HCT116 (cell line): ENCODE results near the gene CERS6. TPM values are rescaled to one million over a fixed set of nuclear protein-coding genes. Genes with fewer than 3 reads are reported as not detected.

Source experiments
- ATAC-seq: fragments of 200-7000 bp; cut with Tn5 transposase; 2 replicates; pipeline ENCODE4 v1.9.1; 2020; ENCODE audit warnings: mild to moderate bottlenecking, moderate library complexity
- BruUV-seq: library from RNA; stranded (reverse); fragments of 400-500 nt; replicated peaks from 2 replicates; lab custom pipeline; 2021; lab: Mats Ljungman, UMichigan
- CTCF ChIA-PET: fragments of 300-600 bp; sonication (Branson Sonifier 250); formaldehyde crosslinking; loops from one replicate; lab custom pipeline; 2021; ENCODE audit warnings: antibody characterized with exemption; lab: Charles Lee
- POLR2A ChIA-PET: fragments of 300-600, 350-600 bp; sonication (Branson Sonifier 250); formaldehyde crosslinking; loops from one replicate; lab custom pipeline; 2021; ENCODE audit warnings: antibody characterized with exemption; lab: Charles Lee
- RAD21 ChIA-PET, 2 experiments: fragments of 300-600 bp; sonication (Branson Sonifier 250); formaldehyde crosslinking; loops; one replicate each; lab custom pipeline; 2023; ENCODE audit warnings: low total read pairs in 2 of 2; ENCODE audit not compliant: uncharacterized antibody in 2 of 2, unreplicated experiment in 2 of 2, low non-redundant PET in 1 of 2; lab: Charles Lee
- DNase-seq: peaks from one replicate; pipeline ENCODE4 v3.0.0-alpha.2; 2010; ENCODE audit warnings: low read depth, low spot score
- H2AFZ ChIP-seq: fragments of 200-600 bp; shearing (Covaris generic), sonication (generic); 2 replicates; pipeline ENCODE4 v1.6.1; 2017; ENCODE audit warnings: low read depth, mixed run types, mixed read lengths, antibody characterized with exemption, low read length; ENCODE audit not compliant: poor library complexity, severe bottlenecking
- H3K27ac ChIP-seq: 2 replicates; pipeline ENCODE4 v1.5.1; 2012; ENCODE audit warnings: low read depth, low read length
- H3K27me3 ChIP-seq: fragments of 200-600 bp; sonication (generic); 2 replicates; pipeline ENCODE4 v1.6.1; 2016; ENCODE audit warnings: mixed run types, low read length, mixed read lengths; ENCODE audit not compliant: insufficient read depth
- H3K36me3 ChIP-seq, 2 experiments: fragments of 200-500 bp in 1 of 2; fragments of 200-600 bp in 1 of 2; sonication (Bioruptor generic) in 1 of 2; sonication (generic) in 1 of 2; 2 replicates each; pipeline versions ENCODE4 v1.5.1 to v1.6.1; 2014 to 2016; ENCODE audit warnings: low read length in 2 of 2, inconsistent platforms in 1 of 2, mixed read lengths in 1 of 2, mixed run types in 1 of 2; ENCODE audit not compliant: insufficient read depth in 2 of 2, control insufficient read depth in 1 of 2
- H3K4me1 ChIP-seq, 2 experiments: fragments of 200-600 bp in 1 of 2; sonication (generic) in 1 of 2; 2 replicates each; pipeline versions ENCODE4 v1.5.1 to v1.6.1; 2012 to 2017; ENCODE audit warnings: low read length in 2 of 2, inconsistent platforms in 1 of 2, mild to moderate bottlenecking in 1 of 2, mixed read lengths in 1 of 2, mixed run types in 1 of 2, moderate library complexity in 1 of 2; ENCODE audit not compliant: insufficient read depth in 2 of 2, control insufficient read depth in 1 of 2
- H3K4me2 ChIP-seq: fragments of 200-600 bp; sonication (generic); 2 replicates; pipeline ENCODE4 v1.6.1; 2017; ENCODE audit warnings: mixed run types, low read length, mixed read lengths
- H3K4me3 ChIP-seq, 2 experiments: fragments of 200-600 bp in 1 of 2; sonication (generic) in 1 of 2; replicated peaks in 1 of 2; 2 replicates each; pipeline ENCODE4 v1.5.1; 2011 to 2016; ENCODE audit warnings: low read length in 2 of 2, control low read depth in 1 of 2, low read depth in 1 of 2, mild to moderate bottlenecking in 1 of 2, mixed read lengths in 1 of 2, mixed run types in 1 of 2
- H3K79me2 ChIP-seq: fragments of 200-600 bp; sonication (generic); 2 replicates; pipeline ENCODE4 v1.6.1; 2017; ENCODE audit warnings: mild to moderate bottlenecking, mixed run types, low read length, moderate library complexity, mixed read lengths; ENCODE audit not compliant: insufficient read depth
- H3K9ac ChIP-seq: fragments of 200-600 bp; sonication (generic); 2 replicates; pipeline ENCODE4 v1.6.1; 2016; ENCODE audit warnings: low read length, mixed read lengths
- H3K9me2 ChIP-seq: fragments of 200-600 bp; sonication (generic), shearing (Covaris generic); 2 replicates; pipeline ENCODE4 v1.6.1; 2017; ENCODE audit warnings: mixed run types, mild to moderate bottlenecking, moderate library complexity; ENCODE audit not compliant: insufficient read depth
- H3K9me3 ChIP-seq, 2 experiments: fragments of 200-500 bp in 1 of 2; fragments of 200-600 bp in 1 of 2; sonication (Bioruptor generic) in 1 of 2; sonication (generic) in 1 of 2; 2 replicates each; pipeline ENCODE4 v1.6.1; 2014 to 2017; ENCODE audit warnings: low read length in 2 of 2, mixed read lengths in 2 of 2, inconsistent platforms in 1 of 2, low read depth in 1 of 2, mild to moderate bottlenecking in 1 of 2, mixed run types in 1 of 2, moderate library complexity in 1 of 2; ENCODE audit not compliant: control insufficient read depth in 1 of 2, insufficient read depth in 1 of 2
- H4K20me1 ChIP-seq: fragments of 200-600 bp; sonication (generic), shearing (Covaris generic); 2 replicates; pipeline ENCODE4 v1.6.1; 2017; ENCODE audit warnings: mixed run types, mild to moderate bottlenecking, moderate library complexity; ENCODE audit not compliant: insufficient read depth
- CBX3 ChIP-seq: IDR thresholded peaks from 2 replicates; pipeline ENCODE4 v1.6.1; 2012; ENCODE audit warnings: low read depth
- CEBPB ChIP-seq: IDR thresholded peaks from 2 replicates; pipeline ENCODE4 v1.6.1; 2012; ENCODE audit warnings: low read depth
- ELF1 ChIP-seq: IDR thresholded peaks from 2 replicates; pipeline ENCODE4 v1.6.1; 2012; ENCODE audit warnings: low read depth, borderline replicate concordance
- FOSL1 ChIP-seq: IDR thresholded peaks from 2 replicates; pipeline ENCODE4 v1.6.1; 2012; ENCODE audit warnings: low read depth
- JUND ChIP-seq: IDR thresholded peaks from 2 replicates; pipeline ENCODE4 v1.6.1; 2012
- SP1 ChIP-seq: IDR thresholded peaks from 2 replicates; pipeline ENCODE4 v1.6.1; 2012; ENCODE audit warnings: low read depth
- TCF7L2 ChIP-seq: IDR thresholded peaks from 2 replicates; pipeline ENCODE4 v1.7.0; 2011; ENCODE audit warnings: borderline replicate concordance, inconsistent platforms; ENCODE audit not compliant: insufficient read depth, insufficient read length; ENCODE audit errors: extremely low read depth
- ZNF274 ChIP-seq: fragments of 200-500 bp; sonication (Bioruptor generic); IDR thresholded peaks from 2 replicates; pipeline ENCODE4 v1.6.1; 2014; ENCODE audit warnings: mild to moderate bottlenecking, low read depth, low read length, inconsistent platforms
- intact Hi-C: fragments of 100-400 bp; cut with micrococcal nuclease; formaldehyde crosslinking; loops from 2 replicates; pipeline ENCODE4 v1.10.0; 2022
- total RNA-seq: library from RNA; stranded (reverse); gene quantifications from one replicate; pipeline ENCODE4 v1.2.1, GENCODE V29; 2021; ENCODE audit not compliant: unreplicated experiment
- TF ChIP-seq, protein P1 (sequence below): IDR thresholded peaks from 2 replicates; pipeline ENCODE4 v1.6.1; 2012; ENCODE audit warnings: low read depth
- TF ChIP-seq, protein P2 (sequence below): IDR thresholded peaks from 2 replicates; pipeline ENCODE4 v1.6.1; 2011; ENCODE audit warnings: mild to moderate bottlenecking, low read length, moderate library complexity; ENCODE audit not compliant: insufficient replicate concordance; ENCODE audit errors: extremely low read depth

Gene CERS6
- total RNA-seq, 1 experiment from 2014 or later: 37.0 TPM

DNA sequence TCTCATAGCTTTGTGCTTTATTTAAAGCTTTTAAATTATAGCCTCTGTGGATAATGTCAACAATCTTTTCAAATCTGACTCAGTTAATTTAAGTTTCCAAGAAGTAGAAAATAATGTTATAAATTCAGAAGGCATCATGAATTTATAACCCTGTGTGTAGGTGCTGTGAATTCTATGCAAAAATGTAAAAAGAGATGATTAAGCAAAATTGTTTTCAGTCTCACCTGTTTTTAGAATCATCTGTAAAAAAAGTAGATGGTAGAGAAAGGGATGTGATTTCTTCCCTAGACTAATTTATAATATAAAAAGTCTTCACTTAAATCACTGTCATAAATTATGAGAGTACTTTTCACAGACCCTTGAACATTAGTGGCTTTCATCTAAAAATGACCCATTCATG lies 260.8 kb downstream of the CERS6 start:
- no peaks in the 10 kb centered on the region for H3K79me2 ChIP-seq
- no peak overlapping the region for H3K27ac ChIP-seq
- POLR2A ChIA-PET: no interaction called here
- no peaks in the 10 kb centered on the region for H3K36me3 ChIP-seq
- ATAC-seq (no peak), DNase-seq (no peak)
- H3K4me2 ChIP-seq: no peak overlapping the region
- RAD21 ChIA-PET: no interaction called here
- no peaks in the 10 kb centered on the region for H4K20me1 ChIP-seq
- intact Hi-C loops: no loop called here
- no peaks in the 10 kb centered on the region for H3K9me3 ChIP-seq
- no peaks in the 10 kb centered on the region for H3K9me2 ChIP-seq
- no peak overlapping the region for H3K9ac ChIP-seq
- H3K27me3 ChIP-seq: no peaks in the 10 kb centered on the region
- no peak overlapping the region for H3K4me3 ChIP-seq
- CTCF ChIA-PET: no interaction called here
- TF ChIP-seq FOSL1: no peak
- TF ChIP-seq CBX3: no peak
- TF ChIP-seq JUND: no peak
- TF ChIP-seq, protein P1, sequence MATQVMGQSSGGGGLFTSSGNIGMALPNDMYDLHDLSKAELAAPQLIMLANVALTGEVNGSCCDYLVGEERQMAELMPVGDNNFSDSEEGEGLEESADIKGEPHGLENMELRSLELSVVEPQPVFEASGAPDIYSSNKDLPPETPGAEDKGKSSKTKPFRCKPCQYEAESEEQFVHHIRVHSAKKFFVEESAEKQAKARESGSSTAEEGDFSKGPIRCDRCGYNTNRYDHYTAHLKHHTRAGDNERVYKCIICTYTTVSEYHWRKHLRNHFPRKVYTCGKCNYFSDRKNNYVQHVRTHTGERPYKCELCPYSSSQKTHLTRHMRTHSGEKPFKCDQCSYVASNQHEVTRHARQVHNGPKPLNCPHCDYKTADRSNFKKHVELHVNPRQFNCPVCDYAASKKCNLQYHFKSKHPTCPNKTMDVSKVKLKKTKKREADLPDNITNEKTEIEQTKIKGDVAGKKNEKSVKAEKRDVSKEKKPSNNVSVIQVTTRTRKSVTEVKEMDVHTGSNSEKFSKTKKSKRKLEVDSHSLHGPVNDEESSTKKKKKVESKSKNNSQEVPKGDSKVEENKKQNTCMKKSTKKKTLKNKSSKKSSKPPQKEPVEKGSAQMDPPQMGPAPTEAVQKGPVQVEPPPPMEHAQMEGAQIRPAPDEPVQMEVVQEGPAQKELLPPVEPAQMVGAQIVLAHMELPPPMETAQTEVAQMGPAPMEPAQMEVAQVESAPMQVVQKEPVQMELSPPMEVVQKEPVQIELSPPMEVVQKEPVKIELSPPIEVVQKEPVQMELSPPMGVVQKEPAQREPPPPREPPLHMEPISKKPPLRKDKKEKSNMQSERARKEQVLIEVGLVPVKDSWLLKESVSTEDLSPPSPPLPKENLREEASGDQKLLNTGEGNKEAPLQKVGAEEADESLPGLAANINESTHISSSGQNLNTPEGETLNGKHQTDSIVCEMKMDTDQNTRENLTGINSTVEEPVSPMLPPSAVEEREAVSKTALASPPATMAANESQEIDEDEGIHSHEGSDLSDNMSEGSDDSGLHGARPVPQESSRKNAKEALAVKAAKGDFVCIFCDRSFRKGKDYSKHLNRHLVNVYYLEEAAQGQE: no peak
- no peak for TF ChIP-seq TCF7L2
- no peak for TF ChIP-seq SP1
- TF ChIP-seq ZNF274: no peak
- TF ChIP-seq ELF1: no peak
- TF ChIP-seq, protein P2, sequence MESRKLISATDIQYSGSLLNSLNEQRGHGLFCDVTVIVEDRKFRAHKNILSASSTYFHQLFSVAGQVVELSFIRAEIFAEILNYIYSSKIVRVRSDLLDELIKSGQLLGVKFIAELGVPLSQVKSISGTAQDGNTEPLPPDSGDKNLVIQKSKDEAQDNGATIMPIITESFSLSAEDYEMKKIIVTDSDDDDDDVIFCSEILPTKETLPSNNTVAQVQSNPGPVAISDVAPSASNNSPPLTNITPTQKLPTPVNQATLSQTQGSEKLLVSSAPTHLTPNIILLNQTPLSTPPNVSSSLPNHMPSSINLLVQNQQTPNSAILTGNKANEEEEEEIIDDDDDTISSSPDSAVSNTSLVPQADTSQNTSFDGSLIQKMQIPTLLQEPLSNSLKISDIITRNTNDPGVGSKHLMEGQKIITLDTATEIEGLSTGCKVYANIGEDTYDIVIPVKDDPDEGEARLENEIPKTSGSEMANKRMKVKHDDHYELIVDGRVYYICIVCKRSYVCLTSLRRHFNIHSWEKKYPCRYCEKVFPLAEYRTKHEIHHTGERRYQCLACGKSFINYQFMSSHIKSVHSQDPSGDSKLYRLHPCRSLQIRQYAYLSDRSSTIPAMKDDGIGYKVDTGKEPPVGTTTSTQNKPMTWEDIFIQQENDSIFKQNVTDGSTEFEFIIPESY: no peak
- TF ChIP-seq CEBPB: no peak
- no peaks in the 10 kb centered on the region for H3K4me1 ChIP-seq
- H2AFZ ChIP-seq: no peak overlapping the region
- BruUV-seq: no TSS peak
